T-cell (primary cell): Measurements from ENCODE around the gene UBB. TPM values are rescaled to one million over a fixed set of nuclear protein-coding genes. Genes with fewer than 3 reads are reported as not detected.
"Not testable (repeated sequence)": the region's sequence is repeated elsewhere in the genome, so short reads cannot be mapped to it uniquely, and the experiment has no call there.

Experiments
- ATAC-seq, 4 experiments: fragments of 200-7000 bp in 3 of 4; fragments of 150-1000 bp in 1 of 4; cut with Tn5 transposase; replicated peaks in 1 of 4; 1 replicate in 3 of 4; 2 replicates in 1 of 4; pipeline ENCODE4 v1.10.0; 2021; ENCODE audit warnings: moderate library complexity in 3 of 4, mild to moderate bottlenecking in 2 of 4, moderate number of reproducible peaks in 1 of 4
- CTCF ChIA-PET, 2 donors: fragments of 300-600 bp; sonication (Branson Sonifier 250); formaldehyde crosslinking; loops; one replicate each; lab custom pipeline; 2022; ENCODE audit warnings: antibody characterized with exemption in 2 of 2; lab: Charles Lee
- POLR2A ChIA-PET, 2 donors: fragments of 300-600 bp; sonication (Branson Sonifier 250); formaldehyde crosslinking; loops; one replicate each; lab custom pipeline; 2022; ENCODE audit warnings: antibody characterized with exemption in 2 of 2; lab: Charles Lee
- DNase-seq, 35 experiments: peaks; one replicate each; pipeline versions ENCODE4 v3.0.0 to v3.0.0-alpha.2; 2013 to 2023
- H3K27ac ChIP-seq: one replicate; pipeline ENCODE4 v1.5.1; 2013; ENCODE audit warnings: low read length
- H3K27me3 ChIP-seq, 2 experiments: replicated peaks in 1 of 2; 1 replicate in 1 of 2; 2 replicates in 1 of 2; pipeline versions ENCODE4 v1.6.1 to v1.7.0; 2013; ENCODE audit warnings: low read length in 1 of 2, mixed read lengths in 1 of 2; ENCODE audit not compliant: control insufficient read depth in 2 of 2, insufficient read depth in 2 of 2; ENCODE audit errors: extremely low read depth in 1 of 2
- H3K36me3 ChIP-seq, 2 donors: 1 replicate in 1 of 2; 2 replicates in 1 of 2; pipeline versions ENCODE4 v1.6.1 to v1.7.0; 2013; ENCODE audit warnings: low read length in 1 of 2; ENCODE audit not compliant: control insufficient read depth in 2 of 2, insufficient read depth in 1 of 2; ENCODE audit errors: extremely low read depth in 1 of 2
- H3K4me1 ChIP-seq, 2 experiments: 1 replicate in 1 of 2; 2 replicates in 1 of 2; pipeline versions ENCODE4 v1.6.1 to v1.7.0; 2013; ENCODE audit warnings: low read length in 2 of 2, mixed read lengths in 1 of 2; ENCODE audit not compliant: insufficient read depth in 2 of 2, control insufficient read depth in 1 of 2; ENCODE audit errors: extremely low read depth in 1 of 2
- H3K4me3 ChIP-seq, 2 donors: 1 replicate in 1 of 2; 2 replicates in 1 of 2; pipeline versions ENCODE4 v1.5.1 to v1.7.0; 2013; ENCODE audit warnings: mild to moderate bottlenecking in 2 of 2, low read length in 1 of 2, moderate library complexity in 1 of 2; ENCODE audit not compliant: control insufficient read depth in 1 of 2; ENCODE audit errors: extremely low read depth in 1 of 2
- H3K9me3 ChIP-seq: 2 replicates; pipeline ENCODE4 v1.7.0; 2013
- H3K27ac Mint-ChIP-seq, 2 donors: one replicate each; pipeline ENCODE4 v1.8.0; 2020 to 2021; ENCODE audit warnings: mild to moderate bottlenecking in 2 of 2, mixed read lengths in 2 of 2
- H3K27me3 Mint-ChIP-seq, 2 donors: one replicate each; pipeline ENCODE4 v1.8.0; 2021 to 2022; ENCODE audit warnings: mixed read lengths in 2 of 2
- H3K36me3 Mint-ChIP-seq: one replicate; pipeline ENCODE4 v1.8.0; 2021; ENCODE audit warnings: mixed read lengths
- H3K4me1 Mint-ChIP-seq, 3 donors: one replicate each; pipeline ENCODE4 v1.8.0; 2020 to 2022; ENCODE audit warnings: mixed read lengths in 3 of 3, mild to moderate bottlenecking in 1 of 3
- H3K4me3 Mint-ChIP-seq, 3 donors: one replicate each; pipeline ENCODE4 v1.8.0; 2020 to 2022; ENCODE audit warnings: mild to moderate bottlenecking in 3 of 3, mixed read lengths in 3 of 3, moderate library complexity in 3 of 3
- H3K9me3 Mint-ChIP-seq, 3 donors: one replicate each; pipeline ENCODE4 v1.8.0; 2020 to 2022; ENCODE audit warnings: mixed read lengths in 3 of 3
- WGBS: methylation state at CpG from one replicate; pipeline ENCODE4 v1.1.5; 2013; ENCODE audit warnings: missing lambda C conversion rate; ENCODE audit not compliant: insufficient coverage; 5-methylcytosine and 5-hydroxymethylcytosine counted together
- total RNA-seq, 35 experiments: library from RNA in 6 of 35; stranded (reverse) in 6 of 35; fragments of 120-200 nt in 1 of 35; gene quantifications; one replicate each; pipeline versions ENCODE4 v1.2.1 to v1.2.4 and lab custom pipeline; 2013 to 2026

Gene UBB
- total RNA-seq, 5 donors from 2014 or later (not counting 1 experiment from before 2014, with no cell fraction given) = 669 to 892 (median 718) TPM

DNA sequence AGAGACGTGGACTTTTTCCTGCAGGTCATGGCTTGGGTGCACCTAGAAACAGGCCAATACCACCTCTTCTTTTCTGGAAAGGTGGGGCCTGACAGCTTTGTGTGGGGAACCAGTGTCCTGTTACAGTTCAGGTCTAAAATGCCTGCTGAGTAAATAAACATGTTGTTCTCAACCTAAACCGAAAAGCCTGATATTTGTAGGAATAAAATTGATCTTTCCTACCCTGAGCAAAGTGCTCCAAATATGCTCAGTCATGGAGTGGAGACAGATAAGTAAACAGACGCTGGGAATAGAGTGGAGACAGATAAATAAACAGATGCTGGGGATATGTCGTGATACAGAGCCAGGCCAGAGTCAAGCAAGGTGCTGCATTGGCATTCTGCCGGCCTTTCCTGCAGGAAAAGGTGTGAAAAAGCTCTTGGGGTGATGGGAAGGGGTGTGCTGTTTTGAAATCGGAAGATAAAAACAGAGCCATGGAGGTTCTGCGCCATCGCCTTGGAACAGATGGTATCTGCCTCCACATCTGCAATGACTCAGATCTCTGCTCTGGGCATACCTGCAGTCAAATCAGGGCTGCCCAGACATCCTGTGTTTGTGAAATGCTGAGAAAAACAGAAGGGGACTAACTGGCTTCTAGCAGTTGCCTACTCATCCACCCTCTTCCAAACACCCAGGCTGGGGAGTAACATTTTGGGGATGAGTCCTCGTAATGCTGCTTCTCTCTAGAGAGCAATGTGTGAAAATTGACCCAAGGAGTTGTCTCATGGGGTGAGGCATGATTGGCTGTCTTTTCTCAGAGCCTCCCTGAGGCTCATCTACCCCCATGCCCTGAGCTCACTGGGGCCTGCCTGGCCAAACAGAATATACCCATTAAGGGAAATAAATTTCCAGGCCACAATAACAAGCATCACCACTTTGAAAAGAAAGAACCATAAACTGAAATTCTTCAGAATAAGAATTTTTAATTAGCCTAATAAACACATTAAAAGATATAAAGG is 17.7 kb downstream of the UBB start:
- Mint-ChIP-seq H3K9me3 (no peaks in the 10 kb centered on the region), H3K27me3 (peaks cover 0 to 6% of the 10 kb centered on the region in 2 donors), H3K4me3 (no peak overlapping the region), H3K36me3 (no peaks in the 10 kb centered on the region), H3K27ac (peak overlapping the region; percentile 24 to 58), H3K4me1 (peaks cover 6 to 8% (median 7%) of the 10 kb centered on the region in 3 donors)
- H3K27me3 ChIP-seq = peaks cover 0 to 11% of the 10 kb centered on the region in 2 experiments
- no peak overlapping the region for H3K27ac ChIP-seq
- H3K4me1 ChIP-seq = peaks cover 0 to 5% of the 10 kb centered on the region in 2 experiments
- ChIA-PET POLR2A (no interaction called here), CTCF (no interaction called here)
- H3K36me3 ChIP-seq = no peaks in the 10 kb centered on the region
- WGBS = 47% methylated on average over 4 of the region's 9 CpGs
- no peak overlapping the region for H3K4me3 ChIP-seq
- peak; percentile 47 to 95 (median 90) for ATAC-seq
- no peaks in the 10 kb centered on the region for H3K9me3 ChIP-seq
- DNase-seq = peak in 1 of 35 experiments; percentile 17

DNA sequence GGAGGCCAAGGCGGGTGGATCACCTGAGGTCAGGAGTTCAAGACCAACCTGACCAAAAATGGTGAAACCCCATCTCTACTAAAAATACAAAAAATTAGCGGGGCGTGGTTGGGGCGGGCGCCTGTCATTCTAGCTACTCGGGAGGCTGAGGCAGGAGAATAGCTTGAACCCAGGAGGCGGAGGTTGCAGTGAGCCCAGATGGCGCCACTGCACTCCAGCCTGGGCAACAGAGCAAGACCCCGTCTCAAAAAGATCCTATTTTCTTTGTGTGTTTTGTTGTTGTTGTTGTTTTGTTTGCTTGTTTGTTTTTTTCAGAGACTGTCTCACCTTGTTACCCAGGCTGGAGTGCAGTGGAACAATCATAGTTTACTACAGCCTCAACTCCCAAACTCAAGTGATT is 23.0 kb downstream of the UBB start:
- ATAC-seq, CTCF ChIA-PET, H3K36me3 ChIP-seq, H3K9me3 Mint-ChIP-seq, H3K4me3 Mint-ChIP-seq, H3K9me3 ChIP-seq, POLR2A ChIA-PET, H3K27ac ChIP-seq, DNase-seq, H3K36me3 Mint-ChIP-seq, H3K4me3 ChIP-seq, H3K27ac Mint-ChIP-seq: not testable (repeated sequence)
- Mint-ChIP-seq H3K27me3 (peaks cover 4 to 18% of the 10 kb centered on the region in 2 donors), H3K4me1 (peaks cover 4 to 13% (median 8%) of the 10 kb centered on the region in 3 donors)
- 95% methylated on average over 6 of the region's 9 CpGs for WGBS
- Histone ChIP-seq H3K4me1 (peaks cover 0 to 12% of the 10 kb centered on the region in 2 experiments), H3K27me3 (peaks cover 0 to 48% of the 10 kb centered on the region in 2 experiments)

DNA sequence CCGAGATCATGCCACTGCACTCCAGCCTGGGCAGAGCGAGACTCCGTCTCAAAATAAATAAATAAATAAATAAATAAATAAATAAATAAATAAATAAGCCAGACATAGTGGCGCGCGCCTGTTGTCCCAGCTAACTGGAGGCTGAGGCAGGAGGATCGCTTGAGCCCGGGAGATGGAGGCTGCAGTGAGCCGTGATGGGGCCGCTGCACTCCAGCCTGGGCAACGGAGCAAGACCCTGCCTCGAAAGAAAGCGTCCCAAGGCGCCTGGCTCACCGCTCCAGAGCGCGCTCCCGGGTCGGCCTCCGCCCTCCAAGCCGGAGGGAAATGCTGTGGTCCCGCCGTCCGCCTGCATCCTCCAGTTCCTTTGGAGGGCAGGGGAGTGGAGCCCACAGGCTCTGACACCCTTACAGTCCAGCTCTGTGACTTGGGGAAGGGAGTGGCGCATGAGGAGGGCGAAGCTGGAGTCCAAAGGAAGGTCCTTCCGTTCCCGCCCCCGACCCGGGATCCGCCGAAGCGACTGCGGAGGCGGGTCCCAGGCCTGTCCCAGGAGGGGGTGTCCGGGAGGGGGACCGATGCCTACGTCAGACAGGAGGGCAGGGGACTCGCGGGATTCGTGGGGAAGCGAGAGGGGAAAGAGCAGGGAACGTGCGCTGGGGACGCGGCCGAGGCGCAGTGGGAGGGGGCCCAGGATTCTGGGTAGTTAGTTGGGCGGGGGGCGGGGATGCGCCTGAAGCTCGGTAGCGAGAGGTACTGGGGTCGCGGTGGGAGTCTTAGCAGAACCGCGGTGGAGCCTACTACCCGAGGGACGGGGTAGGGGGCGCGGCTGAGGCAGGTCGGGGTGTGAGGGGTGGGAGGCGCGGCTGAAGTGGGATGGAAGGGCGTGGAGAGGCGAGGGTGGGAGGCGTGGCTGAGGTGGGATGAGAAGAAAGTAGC is 26.1 kb downstream of the UBB start:
- peak overlapping the region; percentile 52 to 77 for H3K4me3 ChIP-seq
- Mint-ChIP-seq H3K27me3 (peaks cover 4 to 13% of the 10 kb centered on the region in 2 donors), H3K36me3 (no peaks in the 10 kb centered on the region), H3K9me3 (no peaks in the 10 kb centered on the region), H3K27ac (no peak overlapping the region), H3K4me1 (peaks cover 3 to 11% (median 8%) of the 10 kb centered on the region in 3 donors), H3K4me3 (peak overlapping the region; percentile 43 to 64 (median 60))
- ChIA-PET POLR2A (interaction anchor here in 1 of 2 donors (0.6 kb wide), 1 partner anchor 26 kb away, joined by 10 read pairs; the partner anchor contains the start of gene UBB), CTCF (no interaction called here)
- H3K9me3 ChIP-seq = no peaks in the 10 kb centered on the region
- peaks cover 0 to 12% of the 10 kb centered on the region in 2 experiments for H3K4me1 ChIP-seq
- ATAC-seq (peak in 3 of 4 experiments; percentile 23 to 47 (median 45)), DNase-seq (peak in 1 of 35 experiments; percentile 11)
- peaks cover 0 to 43% of the 10 kb centered on the region in 2 experiments for H3K27me3 ChIP-seq
- no peaks in the 10 kb centered on the region for H3K36me3 ChIP-seq
- WGBS = 6% methylated on average over 53 of the region's 67 CpGs
- no peak overlapping the region for H3K27ac ChIP-seq

DNA sequence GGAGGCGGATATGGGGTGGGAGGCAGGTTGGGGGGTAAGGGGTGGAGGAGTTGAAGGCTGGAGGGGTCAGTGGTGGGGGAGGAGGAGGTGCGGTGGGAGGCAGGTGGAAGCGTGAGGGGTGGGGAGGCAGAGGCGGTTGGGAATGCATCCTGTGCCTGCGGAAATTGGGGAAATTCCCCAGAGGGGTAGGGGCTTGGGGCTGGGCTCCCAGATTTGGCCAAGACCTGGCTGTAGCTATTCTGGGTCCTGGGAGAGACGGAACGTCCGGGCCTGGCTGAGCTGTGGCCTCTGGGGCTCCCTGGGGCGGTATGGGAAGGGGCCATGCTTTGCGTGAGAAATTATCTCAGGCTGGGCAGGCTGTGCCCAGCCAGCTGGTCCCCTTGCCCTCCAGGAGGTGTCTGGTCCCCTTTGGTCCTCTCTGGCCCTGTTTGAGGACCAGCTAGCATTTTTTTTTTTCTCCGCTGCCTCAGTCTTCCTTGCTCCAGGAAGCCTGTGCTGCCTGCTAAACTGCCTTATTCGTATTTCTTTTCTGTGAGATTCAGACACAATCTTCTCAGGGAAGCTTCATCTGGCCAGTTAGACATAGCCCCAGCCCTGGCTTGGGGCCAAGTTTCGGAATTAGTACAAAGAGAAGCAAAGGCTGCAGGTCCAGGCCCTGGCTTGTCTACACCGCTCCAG is 27.2 kb downstream of the UBB start:
- DNase-seq (no peak), ATAC-seq (no peak)
- Mint-ChIP-seq H3K9me3 (no peaks in the 10 kb centered on the region), H3K36me3 (no peaks in the 10 kb centered on the region), H3K27me3 (peaks cover 4 to 13% of the 10 kb centered on the region in 2 donors), H3K27ac (no peak overlapping the region), H3K4me1 (peaks cover 3 to 13% (median 8%) of the 10 kb centered on the region in 3 donors), H3K4me3 (peak overlapping the region; percentile 21 to 64 (median 35))
- no peak overlapping the region for H3K27ac ChIP-seq
- peaks cover 0 to 12% of the 10 kb centered on the region in 2 experiments for H3K4me1 ChIP-seq
- CTCF ChIA-PET = no interaction called here
- peaks cover 0 to 41% of the 10 kb centered on the region in 2 experiments for H3K27me3 ChIP-seq
- no peaks in the 10 kb centered on the region for H3K36me3 ChIP-seq
- POLR2A ChIA-PET = no interaction called here
- H3K4me3 ChIP-seq = no peak overlapping the region
- 73% methylated on average over 6 of the region's 14 CpGs for WGBS
- no peaks in the 10 kb centered on the region for H3K9me3 ChIP-seq

DNA sequence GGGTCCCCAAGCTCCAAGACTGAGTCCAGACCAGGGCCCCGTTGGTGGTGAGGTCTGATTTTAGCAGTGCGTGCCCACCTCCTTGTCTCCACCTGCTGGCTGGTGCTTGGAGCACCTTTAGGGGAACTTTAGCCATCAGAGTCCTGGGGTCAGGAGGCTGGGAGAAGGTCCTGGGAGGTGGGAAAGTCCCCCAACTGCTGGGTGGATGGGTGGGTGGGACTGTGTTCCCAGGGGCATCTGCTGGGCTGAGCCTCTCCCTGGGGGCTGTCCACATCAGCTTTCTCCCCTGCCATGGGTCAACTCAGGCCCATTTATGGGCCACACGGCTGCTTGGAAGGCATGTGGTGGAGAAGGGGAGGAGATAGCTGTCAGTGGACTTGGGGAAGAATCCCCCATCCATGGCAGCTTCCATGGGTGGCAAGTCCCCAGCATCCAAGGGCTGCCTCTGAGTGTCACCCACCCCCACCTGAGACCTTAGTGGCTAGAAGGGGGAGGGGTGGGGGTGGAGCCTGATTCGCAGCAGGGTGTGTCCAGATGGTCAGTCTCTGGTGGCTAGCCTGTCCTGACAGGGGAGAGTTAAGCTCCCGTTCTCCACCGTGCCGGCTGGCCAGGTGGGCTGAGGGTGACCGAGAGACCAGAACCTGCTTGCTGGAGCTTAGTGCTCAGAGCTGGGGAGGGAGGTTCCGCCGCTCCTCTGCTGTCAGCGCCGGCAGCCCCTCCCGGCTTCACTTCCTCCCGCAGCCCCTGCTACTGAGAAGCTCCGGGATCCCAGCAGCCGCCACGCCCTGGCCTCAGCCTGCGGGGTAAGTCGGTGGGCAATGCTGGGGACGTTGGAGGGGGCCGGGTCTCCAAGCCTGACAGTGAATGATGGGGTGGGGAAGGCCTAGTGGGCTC is 34.4 kb downstream of the UBB start, which contains the start of gene TRPV2:
TSS of gene TRPV2 (plus strand) at position 541 of the 894 bp plus-strand sequence. CDS start 2,098 bp downstream, outside the sequence.
- POLR2A ChIA-PET = interaction anchor here (0.6 to 1.7 kb wide), 6 partner anchors 23 to 1672 kb away, joined by 3 to 14 read pairs (median 7); partner anchors contain the start of gene UBB (in 1 of the 2)
- ATAC-seq (peak; percentile 48 to 75 (median 68)), DNase-seq (peak in 34 of 35 experiments; percentile 24 to 69 (median 42))
- CTCF ChIA-PET = interaction anchor here (0.5 to 3.1 kb wide), 11 partner anchors 9 to 1849 kb away, joined by 3 to 24 read pairs (median 5); partner anchors contain the start of gene UBB (in 1 of the 2)
- Mint-ChIP-seq H3K36me3 (peaks cover 22% of the 10 kb centered on the region), H3K4me1 (peaks cover 45 to 52% (median 50%) of the 10 kb centered on the region in 3 donors), H3K27me3 (no peaks in the 10 kb centered on the region), H3K4me3 (peak within 1 kb of the TSS; percentile 90 to 98 (median 95)), H3K27ac (peak within 1 kb of the TSS; percentile 99), H3K9me3 (no peaks in the 10 kb centered on the region)
- WGBS = 10% methylated on average over 6 of the region's 21 CpGs
- Histone ChIP-seq H3K4me3 (peak within 1 kb of the TSS; percentile 86 to 92), H3K9me3 (no peaks in the 10 kb centered on the region), H3K4me1 (peaks cover 8 to 60% of the 10 kb centered on the region in 2 experiments), H3K27me3 (no peaks in the 10 kb centered on the region), H3K36me3 (peaks cover 14 to 31% of the 10 kb centered on the region in 2 donors), H3K27ac (peak within 1 kb of the TSS; percentile 88)
